Measurements from ENCODE around the gene PCDHGA9.

- no peak for TF ChIP-seq CTCF (IDR thresholded peaks at IDR 0.05)
- no peak for TF ChIP-seq POLR2A (IDR thresholded peaks at IDR 0.05)
Observed at GRCh38 chr5:141371572-141372475, 30.8 kb upstream of the PCDHGA9 start.
